ENCODE measurements around the gene DNAH12.
A peak's percentile ranks its signal among the peaks of the same experiment; 100 is the strongest.

Gene DNAH12

DNA sequence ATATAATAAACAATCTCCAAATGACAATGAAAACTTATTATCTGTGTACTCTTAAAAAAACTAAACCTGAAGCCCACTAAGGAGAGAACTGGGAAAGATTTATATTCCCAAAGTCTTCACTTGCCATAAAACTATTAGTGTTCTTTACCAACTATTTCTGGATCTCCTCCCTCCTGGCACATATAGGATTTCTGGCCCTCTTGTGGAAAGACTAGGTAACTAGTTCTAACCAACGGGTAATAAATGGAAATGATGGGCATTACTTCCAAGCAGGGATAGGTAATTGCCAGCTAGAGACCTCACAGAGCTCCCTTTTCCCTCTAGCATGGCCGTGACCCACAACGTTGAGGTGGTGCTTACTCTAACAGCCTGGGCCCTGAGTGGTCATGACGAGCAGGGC lies 110.1 kb downstream of the DNAH12 start:
- no peak overlapping the region for H3K4me3 ChIP-seq (ENCODE audit: low read depth, low read length)
- TF ChIP-seq, protein P1, sequence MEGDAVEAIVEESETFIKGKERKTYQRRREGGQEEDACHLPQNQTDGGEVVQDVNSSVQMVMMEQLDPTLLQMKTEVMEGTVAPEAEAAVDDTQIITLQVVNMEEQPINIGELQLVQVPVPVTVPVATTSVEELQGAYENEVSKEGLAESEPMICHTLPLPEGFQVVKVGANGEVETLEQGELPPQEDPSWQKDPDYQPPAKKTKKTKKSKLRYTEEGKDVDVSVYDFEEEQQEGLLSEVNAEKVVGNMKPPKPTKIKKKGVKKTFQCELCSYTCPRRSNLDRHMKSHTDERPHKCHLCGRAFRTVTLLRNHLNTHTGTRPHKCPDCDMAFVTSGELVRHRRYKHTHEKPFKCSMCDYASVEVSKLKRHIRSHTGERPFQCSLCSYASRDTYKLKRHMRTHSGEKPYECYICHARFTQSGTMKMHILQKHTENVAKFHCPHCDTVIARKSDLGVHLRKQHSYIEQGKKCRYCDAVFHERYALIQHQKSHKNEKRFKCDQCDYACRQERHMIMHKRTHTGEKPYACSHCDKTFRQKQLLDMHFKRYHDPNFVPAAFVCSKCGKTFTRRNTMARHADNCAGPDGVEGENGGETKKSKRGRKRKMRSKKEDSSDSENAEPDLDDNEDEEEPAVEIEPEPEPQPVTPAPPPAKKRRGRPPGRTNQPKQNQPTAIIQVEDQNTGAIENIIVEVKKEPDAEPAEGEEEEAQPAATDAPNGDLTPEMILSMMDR (IDR thresholded peaks at IDR 0.05; ENCODE audit: low read depth, low read length): peak; percentile 19; the same call in 1 of the 2 replicates

DNA sequence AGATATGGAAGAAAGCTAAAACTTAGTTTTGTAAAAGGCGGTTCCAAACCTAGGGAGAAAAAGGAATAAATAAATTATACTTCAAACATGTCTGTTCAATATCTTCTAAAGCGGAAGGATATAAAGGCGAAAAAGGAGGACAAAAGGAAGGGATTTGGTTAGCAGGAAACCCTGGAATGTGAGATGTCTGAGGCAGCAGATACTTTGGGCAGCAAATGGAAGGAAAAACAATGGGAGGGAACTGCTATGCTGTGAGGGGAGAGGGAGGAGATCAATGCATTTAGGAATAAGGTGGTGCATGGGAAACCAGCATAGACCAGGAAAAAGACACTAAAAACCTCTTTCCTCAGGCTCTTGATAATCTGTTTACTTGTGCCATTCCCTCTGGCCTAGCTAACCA lies 120.8 kb downstream of the DNAH12 start:
- TF ChIP-seq, protein P1 (IDR thresholded peaks at IDR 0.05; ENCODE audit: low read depth, low read length): no peak
- H3K4me3 ChIP-seq (ENCODE audit: low read depth, low read length): no peak overlapping the region

DNA sequence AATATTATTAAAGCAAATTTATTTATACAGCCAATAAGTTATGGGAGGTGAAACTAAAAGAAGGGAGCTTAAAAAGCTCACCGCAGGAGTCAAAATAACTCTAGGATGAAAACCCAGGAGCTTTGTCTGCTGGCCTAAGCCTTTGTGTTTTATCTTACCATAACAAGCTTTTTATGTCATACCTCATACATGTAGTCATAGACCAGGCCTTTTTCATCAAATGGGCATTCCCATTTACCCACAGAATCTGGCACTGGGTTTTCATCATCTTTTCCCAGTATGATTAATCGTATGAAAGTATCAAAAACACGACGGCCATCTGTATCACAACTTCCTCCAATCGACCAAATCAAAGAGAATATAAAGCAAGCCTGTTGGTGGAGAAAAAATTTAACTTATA lies 122.8 kb downstream of the DNAH12 start:
- TF ChIP-seq, protein P1 (IDR thresholded peaks at IDR 0.05; ENCODE audit: low read depth, low read length): no peak
- H3K4me3 ChIP-seq (ENCODE audit: low read depth, low read length): no peak overlapping the region

DNA sequence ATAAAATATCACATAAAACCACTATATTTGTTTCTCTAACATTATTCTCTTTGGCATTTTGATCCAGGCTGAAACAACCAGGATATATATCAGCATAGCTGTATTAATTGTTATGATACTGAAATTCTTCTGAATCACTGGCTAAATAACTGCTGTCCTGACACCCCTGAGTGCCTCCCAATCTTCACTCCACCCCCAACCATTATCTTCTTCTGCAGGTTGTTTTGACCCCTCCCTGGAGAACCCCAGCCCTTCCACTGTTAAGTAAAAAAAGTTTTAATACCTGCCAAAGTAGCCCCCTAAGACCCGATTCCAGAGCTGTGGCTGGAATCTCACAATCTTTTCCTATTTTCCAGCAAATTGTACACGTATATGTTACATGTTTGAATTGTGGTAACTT lies 124.1 kb downstream of the DNAH12 start:
- TF ChIP-seq, protein P1 (IDR thresholded peaks at IDR 0.05; ENCODE audit: low read depth, low read length): no peak
- no peak overlapping the region for H3K4me3 ChIP-seq (ENCODE audit: low read depth, low read length)

DNA sequence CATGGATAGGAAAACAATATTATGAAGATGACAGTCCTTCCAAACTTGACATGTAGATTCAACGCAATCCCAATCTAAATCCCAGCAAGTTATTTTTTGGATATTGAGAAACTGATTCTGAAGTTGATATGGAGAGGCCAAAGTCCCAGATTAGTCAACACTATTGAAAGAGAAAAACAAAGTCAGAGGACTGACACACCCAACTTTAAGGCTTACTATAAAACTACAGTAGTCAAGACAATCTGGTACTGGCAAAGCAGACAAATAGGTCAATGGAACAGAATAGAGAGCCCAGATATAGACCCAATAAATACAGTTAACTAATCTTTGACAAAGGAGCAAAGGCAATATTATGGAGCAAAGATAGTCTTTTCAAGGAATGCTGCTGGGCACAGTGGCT lies 132.4 kb downstream of the DNAH12 start:
- H3K4me3 ChIP-seq (ENCODE audit: low read depth, low read length): no peak overlapping the region
- TF ChIP-seq, protein P1 (IDR thresholded peaks at IDR 0.05; ENCODE audit: low read depth, low read length): no peak

DNA sequence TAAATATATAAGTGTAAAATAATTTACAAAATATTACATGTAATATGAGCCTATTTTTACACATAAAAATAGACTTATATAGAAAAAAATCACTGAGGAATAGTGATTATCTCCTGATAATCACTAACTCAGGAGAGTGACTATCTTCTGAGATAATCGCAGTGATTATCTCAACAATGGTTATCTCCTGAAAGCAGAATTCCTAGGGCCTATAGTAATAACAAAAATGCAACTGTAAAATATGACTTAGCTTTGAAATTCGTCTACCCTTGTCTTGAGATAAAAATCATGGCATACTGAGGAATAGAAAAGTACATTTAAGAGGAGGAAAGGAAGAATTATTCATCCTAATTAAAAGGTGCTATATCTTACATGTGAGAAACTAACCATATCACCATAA lies 134.7 kb downstream of the DNAH12 start:
- TF ChIP-seq, protein P1 (IDR thresholded peaks at IDR 0.05; ENCODE audit: low read depth, low read length): no peak
- H3K4me3 ChIP-seq (ENCODE audit: low read depth, low read length): no peak overlapping the region

DNA sequence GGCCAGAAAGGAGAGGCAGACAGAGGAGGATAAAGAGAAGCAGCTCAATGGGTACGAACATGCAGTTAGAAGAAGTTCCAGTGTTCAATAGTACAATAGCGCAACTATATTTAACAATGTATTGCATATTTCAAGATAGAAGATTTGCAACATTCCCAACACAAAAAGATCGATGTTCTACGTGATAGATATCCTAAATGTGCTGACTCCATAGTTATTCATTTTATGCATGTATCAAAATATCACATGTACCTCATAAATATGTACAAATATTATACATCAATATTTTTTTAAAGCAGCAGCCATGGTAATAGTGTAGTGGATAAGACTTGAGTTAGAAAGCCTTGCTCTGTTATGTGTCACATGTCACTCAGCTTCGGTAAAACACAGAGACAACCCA lies 141.5 kb downstream of the DNAH12 start:
- H3K4me3 ChIP-seq (ENCODE audit: low read depth, low read length): no peak overlapping the region
- TF ChIP-seq, protein P1 (IDR thresholded peaks at IDR 0.05; ENCODE audit: low read depth, low read length): no peak
